Measurements from ENCODE around the gene MIDN. TPM values are rescaled to one million over a fixed set of nuclear protein-coding genes. Genes with fewer than 3 reads are reported as not detected.

MIDN gene
- polyA plus RNA-seq, 4 donors: 39.9 to 83.0 (median 65.7) TPM

- no peak for DNase-seq (ENCODE audit: low read depth in 4 of 4, low spot score in 2 of 4)
These were observed 16.4 kb upstream of the MIDN start for GRCh38 chr19:1231729-1232637.

DNA sequence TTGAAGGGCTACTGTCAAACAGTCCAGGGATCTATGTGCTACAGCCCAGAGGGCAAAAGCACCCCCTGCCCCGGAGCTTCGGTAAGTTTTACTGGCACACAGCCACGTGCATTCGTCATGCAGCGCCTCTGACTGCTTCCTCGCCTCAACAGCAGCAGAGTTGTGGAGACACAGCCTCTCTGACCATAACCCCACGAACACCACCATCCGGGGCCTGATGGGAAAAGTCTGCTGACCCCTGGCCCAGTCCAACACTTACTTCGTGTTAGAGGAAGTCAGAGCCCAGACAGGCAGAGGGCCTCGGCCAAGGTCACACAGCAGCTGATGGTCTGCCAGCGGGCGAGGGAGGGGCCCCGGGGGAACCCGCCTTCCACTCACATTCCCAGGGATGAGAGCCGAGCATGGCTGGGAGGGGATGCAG is 15.7 kb upstream of the MIDN start:
- no peak for DNase-seq (ENCODE audit: low read depth in 4 of 4, low spot score in 2 of 4)

GRCh38 chr19:1233115-1233667 is 15.2 kb upstream of the MIDN start:
- DNase-seq (ENCODE audit: low read depth in 4 of 4, low spot score in 2 of 4): no peak

DNA sequence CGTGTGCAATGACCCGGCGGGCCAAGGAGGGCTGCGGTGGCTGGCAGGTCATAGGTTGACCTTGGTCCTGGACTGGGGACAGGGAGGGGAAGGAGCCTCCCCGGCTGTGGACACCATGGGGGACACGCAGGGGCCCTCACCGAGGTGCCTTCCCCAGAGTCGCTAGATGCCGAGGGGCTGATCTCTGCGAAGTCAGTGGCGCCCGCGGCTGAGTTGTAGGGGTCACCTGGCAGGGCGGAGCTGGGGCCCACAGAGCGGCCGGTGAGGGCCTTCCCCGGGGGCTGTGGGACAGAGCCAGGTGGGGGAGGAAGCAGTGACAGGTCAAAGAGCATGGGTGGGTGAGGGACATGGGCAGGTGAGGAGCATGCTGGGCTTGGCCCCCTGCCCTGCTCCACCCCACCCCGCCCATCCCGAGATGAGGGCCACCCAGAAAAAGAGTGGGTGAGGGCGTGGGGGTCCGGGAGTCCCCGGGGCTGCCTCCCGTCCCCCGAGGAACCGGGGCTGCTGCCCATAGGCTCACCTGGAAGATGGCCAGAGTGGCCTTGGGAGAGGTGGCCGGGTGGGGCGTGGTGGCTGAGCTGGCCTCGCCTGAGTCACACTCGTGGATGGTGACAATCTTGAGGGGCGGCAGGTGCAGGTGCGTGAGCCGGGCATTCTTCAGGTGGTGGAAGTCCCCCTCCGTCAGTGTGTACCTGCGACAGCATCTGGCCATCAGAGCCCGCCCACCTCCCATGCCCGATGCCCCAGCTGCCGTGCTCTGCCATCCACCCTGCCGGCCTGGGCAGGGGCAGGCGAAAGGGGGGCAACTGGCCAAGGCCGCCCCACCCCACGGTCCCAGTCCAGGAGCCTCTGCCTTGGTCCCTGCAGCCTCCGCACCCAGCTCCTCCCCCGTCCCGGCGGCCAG is 14.1 kb upstream of the MIDN start:
- DNase-seq (ENCODE audit: low read depth in 4 of 4, low spot score in 2 of 4): no peak

DNA sequence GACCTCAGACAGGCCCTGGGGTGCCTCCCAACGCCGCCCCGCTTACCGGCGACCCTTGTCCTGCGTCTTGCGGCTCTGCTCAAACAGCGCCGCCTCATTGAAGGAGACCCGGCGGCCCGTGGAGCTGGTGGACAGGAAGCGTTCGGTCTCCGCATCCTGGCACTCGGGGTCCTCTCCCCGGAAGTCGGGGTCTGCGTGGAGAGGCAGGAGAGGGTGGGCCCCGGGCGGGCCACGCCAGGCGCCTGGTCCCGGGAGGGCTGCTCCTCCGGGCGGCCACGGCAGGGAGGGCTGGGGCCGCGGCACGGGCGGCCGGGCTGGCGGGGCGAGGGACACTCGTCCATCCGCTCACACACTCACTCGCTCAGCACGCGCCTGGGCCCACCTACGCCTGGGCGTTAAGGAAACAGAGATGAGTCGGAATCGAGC is 13.4 kb upstream of the MIDN start:
- DNase-seq (ENCODE audit: low read depth in 4 of 4, low spot score in 2 of 4): no peak

GRCh38 chr19:1235625-1236538 is 12.5 kb upstream of the MIDN start:
- DNase-seq (ENCODE audit: low read depth in 4 of 4, low spot score in 2 of 4): no peak

DNA sequence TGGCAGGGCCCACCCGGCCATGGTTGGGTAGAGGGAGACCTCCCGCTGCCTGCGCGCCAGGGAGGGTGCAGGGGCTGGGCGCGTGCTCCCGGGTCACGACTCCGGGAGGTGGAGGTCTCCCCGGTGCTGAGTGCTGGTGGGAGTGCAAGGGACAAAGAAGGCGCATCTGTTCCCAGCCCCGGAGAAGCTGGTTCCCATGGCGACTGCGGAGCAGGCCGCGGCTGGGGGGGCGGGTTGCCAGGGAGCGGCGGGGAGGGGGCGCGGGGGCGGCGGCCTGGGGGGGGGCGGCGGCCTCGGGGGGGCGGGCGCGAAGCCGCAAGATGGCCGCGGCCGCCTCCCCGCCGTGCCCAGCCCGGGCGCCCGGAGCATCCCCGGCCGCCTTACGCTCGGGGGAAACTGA is 11.8 kb upstream of the MIDN start:
- DNase-seq (ENCODE audit: low read depth in 4 of 4, low spot score in 2 of 4): no peak

- DNase-seq (ENCODE audit: low read depth in 4 of 4, low spot score in 2 of 4): no peak
These were observed 11.2 kb upstream of the MIDN start for GRCh38 chr19:1237027-1237659.

- DNase-seq (ENCODE audit: low read depth in 4 of 4, low spot score in 2 of 4): no peak
These were observed 10.5 kb upstream of the MIDN start, which contains the start of gene CBARP for GRCh38 chr19:1237754-1238368. TSS of gene CBARP (minus strand) at chr19:1238005. CDS start at chr19:1236100, 1,905 bp downstream.

- DNase-seq (ENCODE audit: low read depth in 4 of 4, low spot score in 2 of 4): no peak
These were observed 9.7 kb upstream of the MIDN start for GRCh38 chr19:1238369-1239303.

DNA sequence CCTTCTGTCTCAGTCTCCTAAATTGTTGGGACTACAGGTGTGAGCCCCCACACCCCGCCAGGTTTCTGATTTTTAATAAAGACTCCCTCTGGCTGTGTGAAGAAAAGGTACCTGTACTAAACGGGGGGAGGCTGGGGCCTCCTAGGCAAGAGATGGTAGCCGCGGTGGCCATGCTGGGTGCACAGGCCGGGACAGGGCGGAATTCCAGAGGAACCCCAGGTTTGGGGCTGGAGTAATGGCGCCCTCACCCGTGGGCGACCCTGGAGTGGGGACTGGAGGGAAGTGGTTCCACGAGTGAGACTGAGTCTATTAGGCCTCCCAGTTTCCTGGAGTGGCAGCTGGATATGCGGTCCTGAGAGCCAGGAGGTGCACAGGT is 9.0 kb upstream of the MIDN start:
- DNase-seq (ENCODE audit: low read depth in 4 of 4, low spot score in 2 of 4): no peak

GRCh38 chr19:1239796-1240737 is 8.3 kb upstream of the MIDN start:
- DNase-seq (ENCODE audit: low read depth in 4 of 4, low spot score in 2 of 4): peak in 1 of 4 donors; percentile 80

- no peak for DNase-seq (ENCODE audit: low read depth in 4 of 4, low spot score in 2 of 4)
These were observed 7.5 kb upstream of the MIDN start for GRCh38 chr19:1240925-1241324.

- DNase-seq (ENCODE audit: low read depth in 4 of 4, low spot score in 2 of 4): peak in 2 of 4 donors; percentile 82 to 89
These were observed 6.8 kb upstream of the MIDN start, which contains the start of gene ATP5F1D for GRCh38 chr19:1241417-1242095. TSS of gene ATP5F1D (plus strand) at chr19:1241751. CDS start at chr19:1241851, 100 bp downstream.

DNA sequence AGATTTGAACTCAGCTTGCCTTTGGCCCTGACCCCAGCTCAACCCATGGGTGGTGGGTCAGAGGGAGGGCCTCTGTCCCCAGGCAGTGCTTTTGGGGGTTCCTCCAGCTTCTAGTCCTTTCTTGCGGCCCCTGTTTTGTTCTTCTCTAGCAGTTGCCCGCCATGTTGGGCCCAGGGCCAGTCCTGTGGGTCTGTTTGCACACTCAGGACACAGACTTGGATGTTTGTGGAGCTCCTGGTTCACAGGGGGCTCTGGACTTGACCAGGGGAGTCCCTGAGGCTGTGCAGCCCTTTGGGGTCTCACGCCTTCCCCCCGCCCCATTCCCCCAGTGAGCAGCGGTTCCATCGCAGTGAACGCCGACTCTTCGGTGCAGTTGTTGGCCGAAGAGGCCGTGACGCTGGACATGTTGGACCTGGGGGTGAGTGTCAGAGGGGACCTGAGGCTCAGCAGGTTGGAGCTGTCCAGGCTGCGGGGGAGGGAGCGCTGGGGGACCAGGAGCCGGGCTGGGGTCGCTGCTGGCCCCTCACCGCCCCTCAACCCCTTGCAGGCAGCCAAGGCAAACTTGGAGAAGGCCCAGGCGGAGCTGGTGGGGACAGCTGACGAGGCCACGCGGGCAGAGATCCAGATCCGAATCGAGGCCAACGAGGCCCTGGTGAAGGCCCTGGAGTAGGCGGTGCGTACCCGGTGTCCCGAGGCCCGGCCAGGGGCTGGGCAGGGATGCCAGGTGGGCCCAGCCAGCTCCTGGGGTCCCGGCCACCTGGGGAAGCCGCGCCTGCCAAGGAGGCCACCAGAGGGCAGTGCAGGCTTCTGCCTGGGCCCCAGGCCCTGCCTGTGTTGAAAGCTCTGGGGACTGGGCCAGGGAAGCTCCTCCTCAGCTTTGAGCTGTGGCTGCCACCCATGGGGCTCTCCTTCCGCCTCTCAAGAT is 4.4 kb upstream of the MIDN start:
- DNase-seq (ENCODE audit: low read depth in 4 of 4, low spot score in 2 of 4): no peak
